Right lobe of liver (tissue), 6 donors: ENCODE measurements around the gene HLF. TPM values are rescaled to one million over a fixed set of nuclear protein-coding genes. Genes with fewer than 3 reads are reported as not detected.

ENCODE experiments used
- ATAC-seq, 4 donors: fragments of 200-7000 bp; cut with Tn5 transposase; one replicate each; pipeline ENCODE4 v1.9.1; 2020; ENCODE audit warnings: mild to moderate bottlenecking in 4 of 4, moderate library complexity in 4 of 4
- DNase-seq, 3 donors: peaks; one replicate each; pipeline ENCODE4 v3.0.0-alpha.2; 2020
- H3K27ac ChIP-seq, 3 donors: fragments of 200-600 bp; one replicate each; pipeline ENCODE4 v1.8.0; 2022
- H3K27me3 ChIP-seq, 2 donors: fragments of 200-600 bp; one replicate each; pipeline ENCODE4 v1.8.0; 2022
- H3K36me3 ChIP-seq, 4 donors: fragments of 200-600 bp; sonication (generic) in 1 of 4; one replicate each; pipeline versions ENCODE4 v1.5.1 to v1.8.0; 2017 to 2022; ENCODE audit warnings: control low read depth in 1 of 4
- H3K4me1 ChIP-seq, 4 donors: fragments of 200-600 bp; sonication (generic) in 1 of 4; one replicate each; pipeline versions ENCODE4 v1.5.1 to v1.8.0; 2017 to 2022; ENCODE audit warnings: control low read depth in 1 of 4
- H3K4me3 ChIP-seq, 3 donors: fragments of 200-600 bp; one replicate each; pipeline ENCODE4 v1.8.0; 2022
- H3K9me3 ChIP-seq, 4 donors: fragments of 200-600 bp; sonication (generic) in 1 of 4; one replicate each; pipeline versions ENCODE4 v1.5.1 to v1.8.0; 2017 to 2022; ENCODE audit warnings: control low read depth in 1 of 4
- CTCF ChIP-seq, 4 donors: fragments of 200-600 bp in 3 of 4; fragments of 450-650 bp in 1 of 4; IDR thresholded peaks; one replicate each; pipeline versions ENCODE4 v1.5.1 to v1.8.0; 2016 to 2022; ENCODE audit warnings: antibody characterized with exemption in 4 of 4, mild to moderate bottlenecking in 2 of 4
- POLR2A ChIP-seq: fragments of 450-650 bp; IDR thresholded peaks from one replicate; pipeline ENCODE4 v1.6.1; 2017; ENCODE audit warnings: antibody characterized with exemption, mild to moderate bottlenecking
- WGBS: methylation state at CpG from one replicate; pipeline ENCODE4 v1.1.6; 2018; ENCODE audit warnings: low coverage, low lambda C conversion rate; ENCODE audit not compliant: insufficient coverage; ENCODE audit errors: missing lambda C conversion rate; 5-methylcytosine and 5-hydroxymethylcytosine counted together
- intact Hi-C, 2 donors: fragments of 100-400 bp; cut with DNase I; formaldehyde crosslinking; loops; one replicate each; pipeline versions ENCODE4 v1.11.2 to v1.14.1; 2022
- total RNA-seq, 6 experiments: library from RNA; depleted of rRNA in 2 of 6; stranded (reverse); fragments of >200 nt in 2 of 6; fragmentation: NEBNext Ultra II Directional in 3 of 6; extraction: Animal tissue kit (Norgen Biotek cat#: 25700) in 3 of 6; gene quantifications; one replicate each; pipeline versions ENCODE4 v1.1.0 to v1.2.4, GENCODE V29; 2016 to 2023
- donor health status: DM: no; HTN: yes; CAD: no.
- donor health status: DM: no; HTN: no; CAD: no.
- donor health status: DM: no; HTN: no; CAD: no.
- donor health status: DM: no; HTN: yes; CAD: no.
- donor health status: DM: no; HTN: yes; CAD: no.

The HLF gene
- total RNA-seq, 6 experiments from 2014 or later: 16.4 to 96.9 (median 42.6) TPM

- peak; percentile 7 to 48 (median 20) for ATAC-seq
- Histone ChIP-seq H3K27me3 (no peaks in the 10 kb centered on the region), H3K36me3 (no peaks in the 10 kb centered on the region), H3K27ac (peak overlapping the region; percentile 26 to 88 (median 78)), H3K4me1 (peaks cover 0 to 25% (median 4%) of the 10 kb centered on the region in 4 donors), H3K9me3 (no peaks in the 10 kb centered on the region), H3K4me3 (peak overlapping the region; percentile 50 to 67 (median 63))
- TF ChIP-seq POLR2A (no peak), CTCF (IDR thresholded peaks at IDR 0.05) (no peak)
- DNase-seq: peak in 2 of 3 donors; percentile 59 to 60
- WGBS: 3% methylated on average over 17 of the region's 25 CpGs
- intact Hi-C loops: no loop called here
Observed at GRCh38 chr17:55266051-55266957, 1.5 kb downstream of the HLF start.

GRCh38 chr17:55266958-55267688 lies 2.4 kb downstream of the HLF start:
- intact Hi-C loops: no loop called here
- Histone ChIP-seq H3K4me1 (peaks cover 0 to 33% (median 4%) of the 10 kb centered on the region in 4 donors), H3K9me3 (no peaks in the 10 kb centered on the region), H3K27me3 (no peaks in the 10 kb centered on the region), H3K27ac (peak overlapping the region; percentile 58 to 88 (median 78)), H3K4me3 (peak overlapping the region; percentile 37 to 67 (median 63)), H3K36me3 (no peaks in the 10 kb centered on the region)
- TF ChIP-seq CTCF (IDR thresholded peaks at IDR 0.05) (no peak), POLR2A (peak; percentile 42)
- DNase-seq (peak in 1 of 3 donors; percentile 68), ATAC-seq (peak; percentile 46 to 65 (median 60))
- WGBS: 15% methylated on average over 3 of the region's 3 CpGs

- H3K4me3 ChIP-seq: peak overlapping the region; percentile 37 to 67 (median 63)
- intact Hi-C loops: no loop called here
- peaks cover 0 to 40% (median 4%) of the 10 kb centered on the region in 4 donors for H3K4me1 ChIP-seq
- no peaks in the 10 kb centered on the region for H3K36me3 ChIP-seq
- H3K27ac ChIP-seq: peak overlapping the region; percentile 58 to 88 (median 78)
- peak in 2 of 3 donors; percentile 55 to 62 for DNase-seq
- 26% methylated on average over 11 of the region's 11 CpGs for WGBS
- no peaks in the 10 kb centered on the region for H3K27me3 ChIP-seq
- H3K9me3 ChIP-seq: no peaks in the 10 kb centered on the region
- TF ChIP-seq POLR2A (no peak), CTCF (IDR thresholded peaks at IDR 0.05) (no peak)
- ATAC-seq: peak; percentile 5 to 41 (median 29)
Observed at GRCh38 chr17:55267777-55268648, 3.3 kb downstream of the HLF start.
